AG10803 (cell line): Measurements from ENCODE around the gene ADGRD1.

Experiments
- DNase-seq: peaks from one replicate; pipeline ENCODE4 v3.0.0; 2010; ENCODE audit warnings: low read depth
- H3K4me3 ChIP-seq: 2 replicates; pipeline ENCODE4 v1.5.1; 2011; ENCODE audit warnings: mild to moderate bottlenecking, low read length, control low read depth
- TF ChIP-seq, protein P1 (sequence below): conservative IDR thresholded peaks from 2 replicates; pipeline ENCODE4 v1.5.1; 2011; ENCODE audit warnings: mild to moderate bottlenecking, low read length, control low read depth, inconsistent platforms

Gene ADGRD1

DNA sequence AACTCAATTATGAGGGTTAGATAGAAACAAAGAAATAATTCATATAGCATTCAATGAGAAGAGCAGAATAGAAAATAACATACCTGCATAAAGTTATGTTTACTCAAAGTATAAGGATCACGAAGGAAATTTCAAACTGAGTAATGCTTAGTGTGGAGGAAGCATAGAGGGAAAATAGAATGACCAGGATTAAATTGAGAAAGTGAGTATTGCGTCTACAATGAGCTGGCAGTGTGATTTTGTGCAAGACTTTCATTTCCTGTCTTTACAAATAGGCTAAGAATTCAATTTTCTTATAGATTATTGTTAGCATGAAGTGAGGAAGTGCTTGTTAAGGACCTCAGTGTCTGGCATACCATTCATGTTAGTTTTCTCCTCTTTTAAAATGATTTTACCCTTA, 12.0 kb downstream of the ADGRD1 start:
- TF ChIP-seq, protein P1, sequence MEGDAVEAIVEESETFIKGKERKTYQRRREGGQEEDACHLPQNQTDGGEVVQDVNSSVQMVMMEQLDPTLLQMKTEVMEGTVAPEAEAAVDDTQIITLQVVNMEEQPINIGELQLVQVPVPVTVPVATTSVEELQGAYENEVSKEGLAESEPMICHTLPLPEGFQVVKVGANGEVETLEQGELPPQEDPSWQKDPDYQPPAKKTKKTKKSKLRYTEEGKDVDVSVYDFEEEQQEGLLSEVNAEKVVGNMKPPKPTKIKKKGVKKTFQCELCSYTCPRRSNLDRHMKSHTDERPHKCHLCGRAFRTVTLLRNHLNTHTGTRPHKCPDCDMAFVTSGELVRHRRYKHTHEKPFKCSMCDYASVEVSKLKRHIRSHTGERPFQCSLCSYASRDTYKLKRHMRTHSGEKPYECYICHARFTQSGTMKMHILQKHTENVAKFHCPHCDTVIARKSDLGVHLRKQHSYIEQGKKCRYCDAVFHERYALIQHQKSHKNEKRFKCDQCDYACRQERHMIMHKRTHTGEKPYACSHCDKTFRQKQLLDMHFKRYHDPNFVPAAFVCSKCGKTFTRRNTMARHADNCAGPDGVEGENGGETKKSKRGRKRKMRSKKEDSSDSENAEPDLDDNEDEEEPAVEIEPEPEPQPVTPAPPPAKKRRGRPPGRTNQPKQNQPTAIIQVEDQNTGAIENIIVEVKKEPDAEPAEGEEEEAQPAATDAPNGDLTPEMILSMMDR: no peak
- H3K4me3 ChIP-seq: no peak overlapping the region
- peak; percentile 40 for DNase-seq

DNA sequence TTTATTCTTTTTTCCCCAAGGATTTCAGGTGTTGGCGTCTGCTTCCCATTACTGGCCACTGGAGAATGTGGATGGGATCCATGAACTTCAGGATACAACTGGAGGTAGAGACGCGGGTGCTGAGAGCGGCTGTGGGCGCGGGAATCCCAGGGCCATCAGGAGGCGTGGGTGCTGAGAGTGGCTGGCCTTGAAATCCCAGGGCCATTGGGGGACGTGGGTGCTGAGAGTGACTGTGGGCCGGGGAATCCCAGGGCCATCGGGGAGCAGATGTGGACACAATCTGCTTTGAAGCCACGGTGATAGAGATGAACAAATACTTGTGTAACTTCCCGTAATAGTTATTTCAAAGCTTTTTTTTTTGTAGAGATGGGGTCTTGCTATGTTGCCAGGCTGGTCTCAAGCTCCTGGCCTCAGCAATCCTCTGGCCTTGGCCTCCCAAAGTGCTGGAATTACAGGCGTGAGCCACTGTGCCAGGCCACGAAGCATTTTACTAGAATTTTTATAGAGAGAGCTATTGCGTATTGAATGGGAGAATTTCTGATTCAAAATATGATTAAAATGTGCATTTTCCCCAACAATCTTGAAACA, 12.8 kb downstream of the ADGRD1 start:
- H3K4me3 ChIP-seq: no peak overlapping the region
- TF ChIP-seq, protein P1: no peak

DNA sequence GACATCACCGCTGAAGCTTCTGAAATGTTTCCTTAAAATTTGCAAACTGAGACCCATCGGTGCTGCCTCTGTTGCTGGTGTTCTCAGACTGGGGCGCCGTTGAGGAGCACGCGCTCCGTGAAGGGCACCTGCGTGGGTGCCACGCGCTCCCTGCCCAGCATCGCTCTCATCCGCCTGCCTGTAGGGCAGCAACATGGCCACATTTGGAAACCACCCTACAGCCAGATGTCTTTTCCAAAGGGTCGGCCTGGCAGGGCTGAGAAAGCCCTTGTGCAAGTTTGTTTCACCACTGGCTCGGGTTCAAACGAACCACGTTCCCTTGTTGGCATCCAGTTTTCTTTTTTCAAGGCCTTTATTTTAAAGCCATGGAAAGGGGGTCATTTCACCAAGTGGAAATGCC, 13.9 kb downstream of the ADGRD1 start:
- TF ChIP-seq, protein P1: no peak
- peak; percentile 45 for DNase-seq
- H3K4me3 ChIP-seq: no peak overlapping the region

More for the DNA sequence above, 12.8 kb downstream of the ADGRD1 start:
- DNase-seq: no peak

DNA sequence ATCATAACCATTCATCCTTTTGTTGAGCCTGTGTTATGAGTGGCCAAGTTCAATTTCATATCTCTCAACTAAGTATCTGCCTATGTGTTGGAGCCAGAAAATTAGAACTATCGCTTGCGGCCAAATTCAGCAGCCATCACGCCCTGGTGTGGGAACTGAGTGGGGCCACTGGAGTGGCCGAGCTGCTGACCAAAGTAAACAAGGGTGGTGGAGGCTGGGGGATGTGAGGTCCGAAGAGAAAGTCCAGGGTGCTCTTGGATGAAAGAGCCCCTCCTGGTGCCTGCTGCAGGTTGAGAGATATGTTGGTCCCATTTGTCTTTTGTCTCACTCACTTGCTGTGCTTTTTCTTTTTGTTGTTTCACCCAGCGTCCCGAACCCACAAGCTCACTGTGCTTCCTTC, 14.9 kb downstream of the ADGRD1 start:
- no peak for DNase-seq
- TF ChIP-seq, protein P1: no peak
- H3K4me3 ChIP-seq: no peak overlapping the region

DNA sequence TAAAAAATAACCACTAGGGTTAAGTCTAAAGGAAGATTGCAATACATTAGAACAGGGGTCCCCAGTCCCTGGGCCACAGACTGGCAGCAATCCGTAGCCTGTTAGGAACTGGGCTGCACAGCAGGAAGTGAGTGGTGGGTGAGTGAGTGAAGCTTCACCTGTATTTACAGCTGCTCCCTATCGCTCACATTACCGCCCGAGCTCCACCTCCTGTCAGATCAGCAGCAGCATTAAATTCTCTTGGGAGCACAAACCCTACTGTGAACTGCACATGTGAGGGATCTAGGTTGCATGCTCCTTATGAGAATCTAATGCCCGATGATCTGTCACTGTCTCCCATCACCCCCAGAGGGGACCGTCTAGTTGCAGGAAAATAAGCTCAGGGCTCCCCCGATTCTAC, 15.5 kb downstream of the ADGRD1 start:
- TF ChIP-seq, protein P1: no peak
- no peak overlapping the region for H3K4me3 ChIP-seq
- DNase-seq: no peak

DNA sequence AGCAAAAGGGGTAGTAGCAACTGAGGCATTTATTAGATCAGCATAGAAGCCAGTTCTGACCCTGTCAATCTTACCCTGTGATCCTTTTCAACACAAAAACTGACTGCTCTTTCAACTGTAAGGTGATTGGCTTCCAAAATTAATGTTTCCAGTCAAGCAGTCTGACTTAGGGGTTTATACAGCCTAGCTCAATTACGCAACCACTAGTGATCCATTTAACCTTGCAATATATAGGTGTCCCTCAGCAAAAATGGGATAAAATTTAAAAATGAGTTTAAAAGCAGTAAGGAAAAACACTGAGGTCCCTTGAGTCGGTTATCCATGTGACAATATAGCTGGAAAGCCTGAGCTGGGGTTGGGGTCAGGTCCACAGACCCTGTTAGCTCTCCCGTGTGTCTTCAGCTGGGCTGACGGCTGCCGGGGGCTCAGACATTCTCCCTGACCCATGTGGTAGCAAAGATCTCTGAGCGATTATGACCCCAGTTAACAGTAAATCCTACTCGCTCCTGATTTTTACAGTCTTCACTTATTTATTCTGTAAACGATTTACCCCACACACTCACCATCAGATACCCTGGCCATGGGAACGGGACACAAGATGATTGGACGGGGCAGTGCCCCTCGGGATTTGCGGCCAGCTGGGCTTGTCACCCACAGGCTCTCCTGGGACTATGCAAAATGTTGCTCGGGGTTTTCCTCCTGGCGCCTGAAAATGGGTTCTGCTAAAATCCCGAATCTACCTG, 16.6 kb downstream of the ADGRD1 start:
- no peak overlapping the region for H3K4me3 ChIP-seq
- TF ChIP-seq, protein P1: no peak
- no peak for DNase-seq

DNA sequence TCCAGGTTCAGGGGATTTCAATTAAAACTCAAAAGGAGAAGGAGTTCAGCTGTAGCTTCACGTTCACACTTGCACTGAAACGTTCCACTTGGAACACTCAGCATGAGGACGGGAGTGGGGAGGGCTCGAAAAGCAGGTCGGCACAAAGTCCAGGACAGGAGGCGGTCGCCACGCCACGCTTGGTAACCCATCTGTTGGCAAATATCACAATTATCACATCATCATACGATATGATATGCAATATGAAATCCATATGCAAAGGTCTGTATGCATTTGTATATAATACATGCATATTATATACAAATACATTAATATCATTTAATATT, 17.2 kb downstream of the ADGRD1 start:
- DNase-seq: no peak
- TF ChIP-seq, protein P1: no peak
- H3K4me3 ChIP-seq: no peak overlapping the region
